SHP77 treated with DMSO at 0.1 percent for 48 hours (cell line): ENCODE data around the gene JMJD6.

ENCODE experiments used
- DNase-seq: peaks from one replicate; lab custom pipeline; 2025; lab: John Stamatoyannopoulos, UW

The JMJD6 gene

DNA sequence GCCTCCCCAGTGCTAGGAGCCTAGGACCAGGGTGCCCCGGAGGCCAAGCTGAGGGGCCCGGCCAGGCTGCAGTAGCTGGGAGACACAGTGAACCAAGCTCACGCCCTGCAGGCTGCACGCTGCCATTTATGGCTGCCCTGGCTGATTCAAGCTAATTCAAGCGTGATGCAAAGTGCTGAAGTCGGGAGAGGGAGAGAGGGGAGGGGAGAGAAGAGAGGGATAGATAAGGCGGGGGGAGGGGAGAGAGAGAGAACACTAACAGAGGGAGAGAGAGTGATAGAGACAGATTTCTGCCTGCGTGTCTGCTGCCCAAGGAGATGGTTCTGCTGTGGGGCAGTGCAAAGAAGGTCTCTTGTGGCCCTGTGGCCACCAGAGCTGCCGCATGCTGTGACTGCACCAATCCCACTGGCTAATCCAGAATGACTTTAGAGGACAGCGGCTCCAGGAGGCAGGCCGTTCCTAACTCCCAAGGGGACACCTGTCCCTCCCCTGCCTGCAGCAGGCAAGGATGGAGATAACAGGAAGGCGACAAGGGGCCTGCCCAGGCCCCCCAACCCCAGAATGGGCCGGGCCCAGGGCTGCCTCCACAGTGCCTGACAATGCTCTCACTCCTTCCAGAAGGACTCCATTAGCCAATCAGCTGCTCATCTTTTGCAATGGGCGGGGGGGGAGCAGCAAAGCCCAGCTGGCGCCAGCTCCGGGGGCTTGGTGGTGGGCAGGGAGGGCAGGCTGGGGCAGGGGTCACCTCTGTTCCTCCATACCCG lies 28.5 kb downstream of the JMJD6 start:
- DNase-seq: no peak

DNA sequence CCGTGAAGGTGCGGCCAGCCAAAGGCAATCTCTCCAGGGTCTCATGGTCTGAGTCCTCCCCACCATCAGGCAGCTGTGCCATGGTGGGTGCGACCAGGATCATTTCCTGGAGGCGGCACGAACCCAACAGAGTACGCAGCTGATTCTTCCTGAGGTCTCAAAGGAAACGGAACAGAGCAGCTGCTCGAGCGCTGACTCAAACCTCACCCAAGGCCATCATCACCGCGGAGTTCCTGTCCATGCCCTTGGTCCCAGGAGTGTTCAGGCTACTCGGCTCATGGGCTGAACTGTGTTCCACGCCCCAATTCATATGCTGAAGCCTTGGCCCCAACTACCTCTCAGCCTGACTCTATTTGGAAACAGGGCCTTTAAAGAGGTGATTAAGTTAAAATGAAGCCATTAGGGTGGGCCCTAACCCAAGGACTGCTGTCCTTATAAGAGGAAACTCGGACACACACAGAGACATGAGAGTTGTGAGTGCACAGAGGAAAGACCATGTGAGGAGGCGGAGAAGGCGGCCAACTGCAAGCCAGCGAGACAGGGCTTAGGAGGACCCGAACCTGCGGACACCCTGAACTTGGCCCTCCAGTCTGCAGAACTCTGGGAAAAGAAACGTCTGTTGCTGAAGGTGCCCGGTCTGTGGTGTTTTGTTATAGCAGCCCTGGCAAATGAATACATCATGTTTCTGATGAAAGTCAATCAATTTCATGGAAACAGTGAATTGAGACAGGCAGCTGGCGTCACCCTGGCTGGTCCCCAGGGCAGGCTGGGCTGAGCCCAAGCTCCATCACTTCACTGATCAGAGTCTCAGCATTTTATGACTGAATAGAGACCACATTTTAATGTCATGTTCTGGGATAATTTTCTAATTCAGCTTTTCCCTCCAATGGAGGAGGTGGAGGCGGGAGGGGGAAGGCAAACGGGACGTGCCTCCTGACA lies 29.4 kb downstream of the JMJD6 start:
- no peak for DNase-seq

DNA sequence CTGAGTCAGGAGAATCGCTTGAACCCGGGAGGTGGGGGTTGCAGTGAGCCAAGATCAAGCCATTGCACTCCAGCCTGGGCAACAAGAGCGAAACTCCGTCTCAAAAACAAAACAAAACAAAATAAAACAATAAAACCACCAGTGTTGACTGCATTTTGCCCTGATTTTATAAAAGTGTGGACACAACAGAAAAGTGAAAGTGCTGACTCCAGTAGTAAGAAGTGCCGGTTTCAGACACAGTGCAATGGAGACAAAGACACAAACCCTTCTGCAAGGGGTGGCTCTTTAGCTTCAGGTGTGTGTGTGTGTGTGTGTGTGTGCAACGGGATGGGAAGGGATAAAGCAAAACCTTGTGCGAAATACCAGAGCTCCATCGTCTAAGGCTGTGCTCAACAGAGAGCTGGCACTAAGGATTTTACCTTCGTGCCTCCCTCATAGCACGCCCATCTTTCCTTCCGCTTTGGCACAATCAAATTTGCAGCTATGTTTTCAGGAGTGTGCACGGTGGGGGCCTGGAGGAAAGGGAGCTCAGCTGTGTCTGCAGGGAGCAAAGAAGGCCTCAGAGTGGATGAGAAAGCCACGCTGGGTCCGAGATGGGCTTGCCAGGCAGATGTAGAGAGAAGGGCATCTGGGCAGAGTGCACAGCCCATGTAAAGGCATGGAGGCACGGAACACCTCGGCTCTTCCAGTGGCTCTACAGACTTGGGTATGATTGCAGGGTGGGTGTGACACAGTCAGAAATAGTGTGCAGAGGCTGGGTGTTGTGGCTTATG lies 31.2 kb downstream of the JMJD6 start:
- no peak for DNase-seq

DNA sequence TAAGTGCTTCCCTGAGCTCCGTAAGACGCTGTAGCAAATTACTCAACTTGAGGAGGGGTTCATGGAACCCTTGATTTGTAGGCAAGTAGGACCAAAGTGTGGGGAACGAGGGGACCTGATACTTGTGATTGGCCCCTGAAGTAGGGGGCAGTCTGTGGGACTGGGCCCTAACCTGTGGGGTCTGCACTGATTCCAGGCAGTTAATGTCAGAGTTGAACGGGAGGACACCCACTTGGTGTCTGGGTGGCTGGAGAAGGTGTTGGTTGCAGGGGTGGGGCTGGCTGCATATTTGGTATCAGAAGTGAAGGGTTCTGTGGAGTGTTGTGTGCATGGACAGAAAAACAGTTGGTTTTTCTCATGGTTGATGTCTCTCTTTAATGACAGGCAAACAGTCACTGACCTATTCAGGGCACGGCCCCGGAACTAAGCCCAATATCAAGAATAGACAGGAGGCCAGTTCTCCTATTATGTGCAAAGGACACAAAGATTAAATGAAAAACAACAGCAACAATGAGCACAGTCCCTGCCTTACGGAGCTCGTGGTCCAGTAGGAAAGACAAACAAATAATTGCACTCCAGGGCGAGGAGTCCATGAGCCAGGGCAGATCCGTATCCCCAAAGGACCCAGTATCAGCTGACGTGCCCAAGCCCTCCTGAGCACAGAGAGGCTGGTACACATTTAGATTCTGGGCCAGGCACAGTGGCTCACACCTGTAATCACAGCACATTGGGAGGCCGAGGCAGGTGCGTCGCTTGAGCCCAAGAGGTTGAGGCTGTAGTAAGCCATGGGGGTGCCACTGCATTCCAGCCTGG lies 34.8 kb downstream of the JMJD6 start:
- DNase-seq: no peak

DNA sequence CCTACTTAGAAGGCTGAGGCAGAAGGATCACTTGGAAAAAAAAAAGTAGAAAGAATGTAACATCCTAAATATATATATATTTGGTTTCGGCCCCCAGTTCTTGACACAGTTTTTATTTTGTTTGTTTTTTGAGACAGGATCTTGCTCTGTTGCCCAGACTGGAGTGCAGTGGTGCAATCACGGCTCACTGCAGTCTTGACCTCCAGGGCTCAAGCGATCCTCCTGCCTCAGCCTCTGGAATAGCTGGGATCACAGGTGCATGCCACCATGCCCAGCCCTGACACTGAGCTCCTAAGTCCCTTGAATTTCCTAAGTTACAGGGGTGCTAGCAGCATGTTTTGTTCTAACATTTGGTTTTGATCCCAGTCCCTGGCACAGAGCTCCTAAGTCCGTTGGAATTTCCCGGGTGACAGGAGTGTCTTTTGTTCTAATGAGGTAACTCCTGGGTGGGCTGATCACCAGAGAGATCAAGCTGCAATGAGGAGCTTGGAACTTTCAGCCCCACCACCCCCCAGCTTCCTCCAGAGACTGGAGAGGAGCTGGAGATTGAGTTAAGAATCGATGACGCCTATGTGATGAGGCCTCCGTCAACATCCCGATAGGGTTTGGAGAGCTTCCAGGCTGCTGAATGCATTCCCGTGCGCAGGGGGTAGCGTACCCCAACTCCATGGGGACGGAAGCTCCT lies 35.7 kb downstream of the JMJD6 start:
- no peak for DNase-seq

DNA sequence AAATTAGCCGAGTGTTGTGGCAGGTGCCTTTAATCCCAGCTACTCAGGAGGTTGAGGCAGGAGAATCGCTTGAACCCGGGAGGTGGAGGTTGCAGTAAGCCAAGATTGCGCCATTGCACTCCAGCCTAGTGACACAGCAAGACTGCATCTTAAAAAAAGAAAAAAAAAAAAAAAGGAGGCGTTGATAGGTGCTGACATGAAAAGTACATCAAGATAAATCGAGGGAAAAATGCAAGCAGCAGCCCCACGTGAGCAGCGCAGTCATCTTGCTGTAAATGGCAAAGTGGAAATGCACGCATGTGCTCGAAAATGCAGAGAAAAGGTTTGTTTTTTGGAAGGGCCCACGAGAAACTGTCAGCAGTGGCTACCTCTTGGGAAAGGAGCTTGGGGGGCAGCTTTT lies 36.5 kb downstream of the JMJD6 start:
- DNase-seq: no peak

DNA sequence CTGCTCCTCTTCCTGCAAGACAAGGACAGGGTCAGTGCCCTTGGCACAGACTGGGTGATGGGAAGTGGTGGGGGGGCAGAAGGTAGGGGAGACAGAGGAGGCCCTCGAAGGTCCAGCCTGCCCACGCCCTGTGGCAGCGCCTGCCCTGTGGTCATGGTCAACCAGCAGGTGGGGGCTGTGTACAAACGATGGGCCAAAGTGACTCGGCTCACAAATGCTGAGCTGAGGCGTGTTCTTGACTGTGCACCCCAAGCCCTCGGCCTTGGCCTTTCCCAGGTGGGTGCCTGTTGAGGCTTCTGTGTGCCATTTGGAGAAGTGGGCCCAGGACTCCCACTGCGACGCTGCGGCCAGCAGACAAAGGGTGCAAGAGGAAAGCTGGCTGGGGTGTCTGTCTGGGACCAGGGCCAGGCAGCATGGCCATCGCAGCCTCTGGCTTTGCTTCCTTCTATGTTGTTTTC lies 38.2 kb downstream of the JMJD6 start:
- no peak for DNase-seq

DNA sequence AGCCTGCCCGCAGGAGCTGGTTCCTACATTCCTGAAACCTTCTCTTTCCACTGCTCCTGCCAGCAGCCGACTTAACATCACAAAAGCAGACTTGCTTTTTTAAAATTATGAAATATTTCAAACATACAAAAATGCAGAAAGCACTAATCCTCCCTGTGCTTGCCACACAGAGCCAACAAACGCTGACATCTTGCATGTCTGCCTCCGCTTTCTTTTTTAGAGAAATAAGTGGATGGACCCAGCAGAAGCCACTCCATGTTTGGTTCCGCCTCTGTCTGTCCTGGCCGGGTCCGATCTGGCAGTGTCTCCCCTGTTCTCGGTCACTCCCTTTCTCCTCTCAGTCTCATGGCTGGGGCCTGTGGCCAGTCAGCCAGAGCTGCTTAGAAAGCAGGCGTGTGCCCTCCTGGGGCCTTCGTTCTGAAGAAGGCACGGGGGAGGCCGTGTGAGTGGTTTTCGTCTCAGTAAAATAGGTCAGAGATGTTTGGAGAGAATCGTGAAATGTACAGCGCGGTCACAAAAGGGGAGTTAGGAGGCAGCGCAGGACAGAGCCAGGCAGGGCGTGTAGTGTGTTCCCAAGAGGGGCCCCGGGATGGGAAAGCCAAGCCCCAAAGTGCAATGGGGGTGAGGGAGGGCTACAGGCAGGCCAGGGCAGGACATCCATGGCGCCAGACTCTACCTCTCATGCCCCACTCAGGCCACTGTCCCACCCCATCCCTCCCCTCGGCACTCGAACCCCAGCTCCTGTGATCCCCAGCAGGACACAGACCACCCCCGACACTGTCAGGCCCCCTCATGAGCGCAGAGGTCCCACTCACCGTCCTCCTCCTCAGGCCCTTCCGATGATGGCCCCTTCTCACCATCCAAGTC lies 38.9 kb downstream of the JMJD6 start:
- DNase-seq: no peak

DNA sequence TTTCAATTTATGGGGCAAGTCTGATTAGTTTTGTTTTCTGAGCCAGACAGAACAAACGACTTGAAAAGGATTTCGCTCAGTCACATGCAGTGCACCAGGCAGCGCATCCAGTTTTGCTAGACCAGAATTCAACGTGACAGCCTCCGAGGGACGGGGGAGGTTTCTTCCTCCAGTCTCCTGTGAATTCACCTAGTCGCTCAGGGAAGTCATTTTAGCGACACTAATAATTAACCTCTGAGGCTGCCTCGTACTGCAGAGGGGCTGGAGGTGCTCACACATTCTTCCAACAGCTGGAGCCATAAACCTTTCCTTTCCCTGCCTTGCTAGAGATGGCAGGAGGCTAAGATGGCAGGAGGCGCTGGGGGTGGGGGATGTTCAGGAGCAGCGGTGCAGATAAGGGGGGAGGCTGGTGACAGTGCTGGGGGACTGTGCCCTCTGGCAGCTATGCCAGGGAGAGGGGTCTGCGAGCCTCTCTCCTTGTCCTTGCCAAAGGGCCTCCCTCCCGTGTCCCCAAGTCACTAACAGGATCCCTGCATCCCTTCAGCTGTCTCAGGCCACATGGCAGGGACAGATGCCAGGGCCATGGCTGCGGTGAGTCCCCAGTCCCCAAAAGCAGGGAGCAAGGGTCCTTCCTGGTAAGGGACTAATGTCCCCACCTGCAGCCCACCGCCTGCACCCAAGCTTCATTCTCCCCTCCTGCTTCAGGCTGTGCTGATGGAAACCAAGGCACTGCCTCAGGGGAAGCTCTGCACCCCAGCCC lies 39.7 kb downstream of the JMJD6 start:
- no peak for DNase-seq

DNA sequence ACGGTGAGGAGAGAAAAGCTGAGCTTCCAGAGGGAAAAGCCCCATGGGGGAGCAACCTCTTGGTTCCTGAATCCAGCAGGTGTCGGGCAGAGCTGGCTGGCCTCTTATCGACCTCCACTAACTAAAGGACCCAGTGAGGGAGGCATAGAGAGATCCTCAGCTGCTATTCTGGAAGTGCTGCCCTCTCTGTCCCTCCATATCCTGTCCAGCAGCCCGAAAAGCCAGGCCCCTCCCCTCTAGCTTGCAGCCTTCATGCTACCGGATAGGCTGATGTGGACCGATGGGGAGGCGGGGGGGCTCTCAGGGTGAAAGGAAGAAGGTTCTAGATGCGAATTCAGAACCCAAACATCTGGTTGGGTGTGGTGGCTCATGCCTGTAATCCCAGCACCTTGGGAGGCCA lies 40.6 kb downstream of the JMJD6 start:
- DNase-seq: no peak

DNA sequence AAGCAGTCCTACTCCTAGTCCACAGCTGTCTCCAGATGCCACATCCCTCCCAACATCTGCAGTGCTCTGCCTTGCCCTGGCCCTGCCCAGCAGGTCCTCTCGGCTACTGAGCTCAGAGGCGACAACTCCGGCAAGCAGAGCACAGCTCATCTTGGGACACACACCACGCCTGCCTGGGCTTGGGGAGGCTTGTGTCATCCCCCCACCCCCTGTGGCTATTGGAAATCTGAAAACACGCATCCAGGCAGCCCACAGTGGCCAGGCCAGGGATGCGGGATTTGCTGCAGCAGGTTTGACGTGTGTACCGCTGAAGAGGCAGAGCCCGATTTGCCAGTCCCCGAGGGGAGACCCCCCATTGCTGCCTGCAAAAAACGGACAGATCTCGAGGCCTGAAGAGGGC lies 41.0 kb downstream of the JMJD6 start:
- no peak for DNase-seq

DNA sequence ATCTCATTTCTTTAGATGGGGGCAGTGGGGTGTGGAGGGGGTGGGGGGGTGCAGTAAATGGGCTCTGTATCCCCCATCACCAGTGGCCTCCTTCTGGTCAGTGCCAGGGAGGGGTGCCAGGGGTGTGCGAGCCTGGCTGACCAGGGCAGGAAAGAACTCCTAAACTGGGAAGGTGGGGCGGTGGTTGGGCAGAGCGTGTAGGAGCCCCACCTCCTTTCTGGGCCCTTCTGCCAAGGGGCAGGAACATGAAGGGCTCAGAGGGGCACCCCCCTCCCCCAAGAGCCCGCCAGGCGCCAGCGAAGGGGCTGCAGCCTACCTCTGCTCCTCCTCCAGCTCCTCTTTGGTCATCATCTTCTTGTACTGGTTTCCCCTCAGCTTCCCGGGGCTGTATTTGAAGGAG lies 41.6 kb downstream of the JMJD6 start:
- DNase-seq: no peak

DNA sequence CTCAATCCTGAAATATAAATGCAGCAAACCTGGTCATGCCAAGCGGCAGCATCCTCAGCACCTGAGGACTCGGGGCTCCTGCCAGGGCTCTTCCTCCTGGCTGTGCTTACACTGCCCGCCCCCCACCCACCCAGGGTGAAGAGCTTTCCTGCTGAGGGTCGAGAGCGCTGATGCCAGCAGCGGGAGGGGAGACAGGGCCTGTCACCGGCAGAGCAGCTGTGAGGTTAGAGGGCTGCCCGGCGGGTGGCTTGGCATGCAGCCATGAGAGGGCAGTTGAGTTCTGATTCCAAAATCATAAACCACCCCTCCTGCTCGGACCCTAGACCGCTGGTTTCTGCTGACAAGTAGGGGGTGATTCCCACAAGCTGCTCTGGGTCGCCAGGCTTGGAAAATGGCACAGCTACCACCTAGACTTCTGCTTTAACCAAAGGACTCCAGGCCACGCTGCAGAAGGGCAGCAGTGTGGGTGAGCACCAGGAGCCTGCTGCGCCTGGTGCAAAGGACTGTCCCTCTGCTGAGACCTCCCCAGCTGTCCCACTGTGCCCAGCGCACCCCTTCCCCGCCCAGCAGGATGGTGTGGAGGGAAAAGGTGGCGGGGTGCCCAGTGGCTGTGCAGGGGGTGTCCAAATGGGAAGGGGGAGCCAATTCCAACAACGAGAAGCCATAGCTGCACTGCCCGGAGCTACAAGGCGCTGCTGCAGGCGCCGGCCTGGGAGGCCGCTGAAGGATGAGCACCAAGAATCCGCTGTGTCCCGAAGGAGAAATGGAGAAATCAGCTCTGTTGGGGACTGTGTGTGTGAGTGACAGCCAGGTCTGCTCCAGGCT lies 42.3 kb downstream of the JMJD6 start:
- no peak for DNase-seq

DNA sequence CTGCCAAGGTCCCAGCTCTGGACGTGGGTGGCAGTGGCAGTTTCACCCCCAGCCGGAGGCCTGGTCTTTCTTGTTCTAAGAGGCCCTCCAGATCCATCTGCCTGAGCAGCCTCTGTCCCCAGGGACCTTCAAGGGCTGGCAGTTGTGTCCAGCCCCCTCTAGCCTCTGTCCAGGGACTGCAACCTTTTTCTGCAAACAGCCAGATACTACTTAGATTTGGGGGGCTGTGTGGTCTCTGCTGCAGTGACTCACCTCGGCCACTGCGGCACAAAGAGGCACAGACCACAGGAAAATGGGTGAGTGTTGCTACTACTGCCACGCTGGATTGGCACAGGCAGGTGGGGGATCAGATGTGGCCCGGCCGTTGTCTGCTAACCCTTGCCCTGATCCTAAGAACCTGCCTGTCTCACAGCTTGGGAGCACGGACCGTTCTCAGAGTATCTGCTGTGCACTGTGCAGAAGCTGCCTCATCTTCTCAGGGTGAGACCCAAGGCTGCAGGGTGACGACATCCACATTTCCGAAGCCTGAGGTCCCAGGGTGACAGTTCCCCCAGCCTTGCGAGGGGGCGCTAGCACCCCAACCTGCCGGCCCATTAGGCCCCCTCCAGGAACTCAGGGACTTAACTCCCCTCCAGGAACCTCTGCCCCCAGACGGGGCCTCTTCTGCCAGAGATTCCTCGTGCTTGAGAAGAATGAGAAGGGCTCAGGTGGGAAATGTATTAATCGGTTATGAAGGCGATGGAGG lies 43.2 kb downstream of the JMJD6 start:
- no peak for DNase-seq

DNA sequence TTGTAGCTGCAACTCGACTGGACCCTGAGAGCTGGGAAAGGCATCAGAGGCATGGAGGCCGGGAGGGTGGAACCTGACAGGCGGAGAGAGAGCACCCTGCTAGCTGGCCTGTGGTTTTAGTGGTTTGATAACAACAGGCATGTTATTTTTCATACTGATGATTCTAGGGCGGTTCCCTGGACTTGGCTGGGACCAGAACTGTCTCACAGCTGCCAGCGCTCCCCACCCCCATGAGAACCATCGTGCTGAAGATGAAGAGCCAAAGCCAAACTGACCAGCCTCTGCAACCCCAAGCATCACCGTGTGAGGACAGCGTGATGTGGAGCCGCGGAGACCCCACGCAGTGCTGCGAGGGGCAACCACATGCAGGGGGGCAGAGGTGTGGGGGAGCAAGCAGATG lies 44.1 kb downstream of the JMJD6 start:
- DNase-seq: no peak

DNA sequence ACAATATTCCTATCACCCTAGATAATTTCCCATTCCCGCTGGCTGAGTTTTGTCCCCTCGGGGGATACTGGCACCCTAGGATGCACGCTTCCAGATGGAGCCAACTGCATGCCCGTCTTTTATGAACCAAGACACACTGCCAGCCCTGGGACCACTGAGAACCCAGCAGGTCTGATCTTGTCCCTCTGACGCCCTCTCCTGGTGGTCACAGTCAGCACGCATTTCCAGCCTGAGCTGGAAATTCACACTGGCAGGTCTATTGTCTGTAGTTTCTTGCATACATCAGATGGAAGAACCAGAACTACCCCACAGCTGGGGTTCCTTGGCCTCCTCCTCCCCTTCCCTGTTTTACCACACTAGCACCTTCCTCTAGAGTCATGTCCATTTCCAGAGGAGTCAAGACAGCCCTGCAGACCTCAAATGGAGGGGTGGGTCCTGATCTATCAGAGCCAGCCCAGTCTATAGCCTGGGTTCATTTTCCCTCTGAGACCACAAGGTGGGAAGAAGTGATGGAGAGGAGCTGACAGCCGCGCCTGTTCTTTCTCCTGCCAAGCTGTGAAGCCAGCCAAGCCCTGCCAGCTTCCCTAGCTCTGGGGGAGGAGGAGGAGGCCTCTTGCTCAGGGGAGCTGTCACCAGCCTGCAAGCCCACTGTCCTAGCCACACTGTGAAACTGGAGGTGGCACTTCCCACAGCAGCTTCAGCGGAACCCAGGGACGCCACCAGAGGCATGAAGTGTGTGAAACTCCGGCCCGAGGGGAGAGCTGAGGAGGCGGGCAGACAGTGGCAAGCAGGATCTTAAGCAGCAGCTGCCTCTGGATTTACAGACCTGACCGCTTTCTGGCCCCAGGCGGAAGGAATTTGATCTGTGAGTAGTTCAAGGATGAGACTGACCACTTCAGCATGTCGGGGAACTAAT lies 44.9 kb downstream of the JMJD6 start:
- no peak for DNase-seq

DNA sequence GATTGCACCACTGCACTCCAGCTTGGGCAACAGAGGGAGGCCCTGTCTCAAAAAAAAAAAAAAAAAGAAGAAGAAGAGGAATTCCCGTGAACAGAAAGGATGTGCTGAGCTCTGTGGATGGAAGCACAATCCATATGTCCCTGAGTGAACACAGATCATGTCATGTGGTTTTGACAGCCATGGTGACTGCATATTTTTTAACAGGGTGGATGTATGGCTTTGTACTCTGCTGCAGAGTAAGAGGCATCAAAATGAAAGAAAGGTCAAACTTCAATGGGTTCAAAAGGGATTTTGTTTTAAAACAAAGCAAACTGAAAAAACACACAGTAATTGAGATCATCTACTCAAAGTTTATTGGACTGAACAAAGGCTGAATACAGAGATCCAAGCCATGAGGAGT lies 47.2 kb downstream of the JMJD6 start:
- DNase-seq: no peak
